HCT116 (cell line): Measurements from ENCODE around the gene DNMT1. TPM values are rescaled to one million over a fixed set of nuclear protein-coding genes. Genes with fewer than 3 reads are reported as not detected.

Experiments
- ATAC-seq: fragments of 200-7000 bp; cut with Tn5 transposase; 2 replicates; pipeline ENCODE4 v1.9.1; 2020; ENCODE audit warnings: mild to moderate bottlenecking, moderate library complexity
- BruUV-seq: library from RNA; stranded (reverse); fragments of 400-500 nt; replicated peaks from 2 replicates; lab custom pipeline; 2021; lab: Mats Ljungman, UMichigan
- CTCF ChIA-PET: fragments of 300-600 bp; sonication (Branson Sonifier 250); formaldehyde crosslinking; loops from one replicate; lab custom pipeline; 2021; ENCODE audit warnings: antibody characterized with exemption; lab: Charles Lee
- POLR2A ChIA-PET: fragments of 300-600, 350-600 bp; sonication (Branson Sonifier 250); formaldehyde crosslinking; loops from one replicate; lab custom pipeline; 2021; ENCODE audit warnings: antibody characterized with exemption; lab: Charles Lee
- RAD21 ChIA-PET, 2 experiments: fragments of 300-600 bp; sonication (Branson Sonifier 250); formaldehyde crosslinking; loops; one replicate each; lab custom pipeline; 2023; ENCODE audit warnings: low total read pairs in 2 of 2; ENCODE audit not compliant: uncharacterized antibody in 2 of 2, unreplicated experiment in 2 of 2, low non-redundant PET in 1 of 2; lab: Charles Lee
- DNase-seq: peaks from one replicate; pipeline ENCODE4 v3.0.0-alpha.2; 2010; ENCODE audit warnings: low read depth, low spot score
- H2AFZ ChIP-seq: fragments of 200-600 bp; shearing (Covaris generic), sonication (generic); 2 replicates; pipeline ENCODE4 v1.6.1; 2017; ENCODE audit warnings: low read depth, mixed run types, mixed read lengths, antibody characterized with exemption, low read length; ENCODE audit not compliant: poor library complexity, severe bottlenecking
- H3K27ac ChIP-seq: 2 replicates; pipeline ENCODE4 v1.5.1; 2012; ENCODE audit warnings: low read depth, low read length
- H3K27me3 ChIP-seq: fragments of 200-600 bp; sonication (generic); 2 replicates; pipeline ENCODE4 v1.6.1; 2016; ENCODE audit warnings: mixed run types, low read length, mixed read lengths; ENCODE audit not compliant: insufficient read depth
- H3K36me3 ChIP-seq, 2 experiments: fragments of 200-500 bp in 1 of 2; fragments of 200-600 bp in 1 of 2; sonication (Bioruptor generic) in 1 of 2; sonication (generic) in 1 of 2; 2 replicates each; pipeline versions ENCODE4 v1.5.1 to v1.6.1; 2014 to 2016; ENCODE audit warnings: low read length in 2 of 2, inconsistent platforms in 1 of 2, mixed read lengths in 1 of 2, mixed run types in 1 of 2; ENCODE audit not compliant: insufficient read depth in 2 of 2, control insufficient read depth in 1 of 2
- H3K4me1 ChIP-seq, 2 experiments: fragments of 200-600 bp in 1 of 2; sonication (generic) in 1 of 2; 2 replicates each; pipeline versions ENCODE4 v1.5.1 to v1.6.1; 2012 to 2017; ENCODE audit warnings: low read length in 2 of 2, inconsistent platforms in 1 of 2, mild to moderate bottlenecking in 1 of 2, mixed read lengths in 1 of 2, mixed run types in 1 of 2, moderate library complexity in 1 of 2; ENCODE audit not compliant: insufficient read depth in 2 of 2, control insufficient read depth in 1 of 2
- H3K4me2 ChIP-seq: fragments of 200-600 bp; sonication (generic); 2 replicates; pipeline ENCODE4 v1.6.1; 2017; ENCODE audit warnings: mixed run types, low read length, mixed read lengths
- H3K4me3 ChIP-seq, 2 experiments: fragments of 200-600 bp in 1 of 2; sonication (generic) in 1 of 2; replicated peaks in 1 of 2; 2 replicates each; pipeline ENCODE4 v1.5.1; 2011 to 2016; ENCODE audit warnings: low read length in 2 of 2, control low read depth in 1 of 2, low read depth in 1 of 2, mild to moderate bottlenecking in 1 of 2, mixed read lengths in 1 of 2, mixed run types in 1 of 2
- H3K79me2 ChIP-seq: fragments of 200-600 bp; sonication (generic); 2 replicates; pipeline ENCODE4 v1.6.1; 2017; ENCODE audit warnings: mild to moderate bottlenecking, mixed run types, low read length, moderate library complexity, mixed read lengths; ENCODE audit not compliant: insufficient read depth
- H3K9ac ChIP-seq: fragments of 200-600 bp; sonication (generic); 2 replicates; pipeline ENCODE4 v1.6.1; 2016; ENCODE audit warnings: low read length, mixed read lengths
- H3K9me2 ChIP-seq: fragments of 200-600 bp; sonication (generic), shearing (Covaris generic); 2 replicates; pipeline ENCODE4 v1.6.1; 2017; ENCODE audit warnings: mixed run types, mild to moderate bottlenecking, moderate library complexity; ENCODE audit not compliant: insufficient read depth
- H3K9me3 ChIP-seq, 2 experiments: fragments of 200-500 bp in 1 of 2; fragments of 200-600 bp in 1 of 2; sonication (Bioruptor generic) in 1 of 2; sonication (generic) in 1 of 2; 2 replicates each; pipeline ENCODE4 v1.6.1; 2014 to 2017; ENCODE audit warnings: low read length in 2 of 2, mixed read lengths in 2 of 2, inconsistent platforms in 1 of 2, low read depth in 1 of 2, mild to moderate bottlenecking in 1 of 2, mixed run types in 1 of 2, moderate library complexity in 1 of 2; ENCODE audit not compliant: control insufficient read depth in 1 of 2, insufficient read depth in 1 of 2
- H4K20me1 ChIP-seq: fragments of 200-600 bp; sonication (generic), shearing (Covaris generic); 2 replicates; pipeline ENCODE4 v1.6.1; 2017; ENCODE audit warnings: mixed run types, mild to moderate bottlenecking, moderate library complexity; ENCODE audit not compliant: insufficient read depth
- CBX3 ChIP-seq: IDR thresholded peaks from 2 replicates; pipeline ENCODE4 v1.6.1; 2012; ENCODE audit warnings: low read depth
- CEBPB ChIP-seq: IDR thresholded peaks from 2 replicates; pipeline ENCODE4 v1.6.1; 2012; ENCODE audit warnings: low read depth
- EZH2phosphoT487 ChIP-seq: fragments of 200-600 bp; IDR thresholded peaks from 2 replicates; pipeline ENCODE4 v1.6.1; 2018; ENCODE audit warnings: antibody characterized with exemption, borderline replicate concordance
- FOSL1 ChIP-seq: IDR thresholded peaks from 2 replicates; pipeline ENCODE4 v1.6.1; 2012; ENCODE audit warnings: low read depth
- MAX ChIP-seq: IDR thresholded peaks from 2 replicates; pipeline ENCODE4 v1.6.1; 2012
- POLR2A ChIP-seq: IDR thresholded peaks from 2 replicates; pipeline ENCODE4 v1.7.0; 2011; ENCODE audit warnings: borderline replicate concordance; ENCODE audit not compliant: insufficient read depth, insufficient read length; ENCODE audit errors: extremely low read depth
- SIN3A ChIP-seq: IDR thresholded peaks from 2 replicates; pipeline ENCODE4 v1.6.1; 2012; ENCODE audit warnings: low read depth
- SP1 ChIP-seq: IDR thresholded peaks from 2 replicates; pipeline ENCODE4 v1.6.1; 2012; ENCODE audit warnings: low read depth
- SRF ChIP-seq: IDR thresholded peaks from 2 replicates; pipeline ENCODE4 v1.6.1; 2012; ENCODE audit warnings: low read depth
- TCF7L2 ChIP-seq: IDR thresholded peaks from 2 replicates; pipeline ENCODE4 v1.7.0; 2011; ENCODE audit warnings: borderline replicate concordance, inconsistent platforms; ENCODE audit not compliant: insufficient read depth, insufficient read length; ENCODE audit errors: extremely low read depth
- YY1 ChIP-seq: IDR thresholded peaks from 2 replicates; pipeline ENCODE4 v1.6.1; 2011; ENCODE audit warnings: low read length, low read depth, moderate library complexity, mild to moderate bottlenecking; ENCODE audit not compliant: insufficient replicate concordance; ENCODE audit errors: extremely low read depth
- ZFX ChIP-seq: fragments of 450-650 bp; IDR thresholded peaks from 2 replicates; pipeline ENCODE4 v1.6.1; 2017
- intact Hi-C: fragments of 100-400 bp; cut with micrococcal nuclease; formaldehyde crosslinking; loops from 2 replicates; pipeline ENCODE4 v1.10.0; 2022
- total RNA-seq: library from RNA; stranded (reverse); gene quantifications from one replicate; pipeline ENCODE4 v1.2.1, GENCODE V29; 2021; ENCODE audit not compliant: unreplicated experiment
- TF ChIP-seq, protein P1 (sequence below): IDR thresholded peaks from 2 replicates; pipeline ENCODE4 v1.6.1; 2012

The DNMT1 gene
- total RNA-seq, 1 experiment from 2014 or later: 235 TPM

DNA sequence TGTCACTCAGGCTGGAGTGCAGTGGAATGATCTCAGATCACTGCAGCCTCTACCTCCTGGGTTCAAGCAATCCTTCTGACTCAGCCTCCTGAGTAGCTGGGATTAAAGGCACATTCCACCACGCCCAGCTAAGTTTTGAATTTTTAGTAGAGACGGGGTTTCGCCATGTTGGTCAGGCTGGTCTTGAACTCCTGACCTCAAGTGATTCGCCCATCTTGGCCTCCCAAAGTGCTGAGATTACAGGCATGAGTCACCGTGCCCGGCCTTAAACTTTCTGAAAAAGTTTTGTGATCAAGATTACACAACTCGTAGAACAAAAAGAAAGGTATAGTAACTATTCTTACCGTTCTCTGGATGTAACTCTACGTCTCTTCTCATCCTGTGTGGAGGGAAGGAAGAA lies 21.2 kb downstream of the DNMT1 start:
- H4K20me1 ChIP-seq: no peaks in the 10 kb centered on the region
- no peaks in the 10 kb centered on the region for H3K9me2 ChIP-seq
- H3K9me3 ChIP-seq: no peaks in the 10 kb centered on the region
- H3K4me1 ChIP-seq: peaks cover 0 to 16% of the 10 kb centered on the region in 2 experiments; a peak in 2 of 4 replicates
- peaks cover 68% of the 10 kb centered on the region for H3K79me2 ChIP-seq
- ATAC-seq (peak; percentile 69), DNase-seq (no peak)
- intact Hi-C loops: no loop called here
- no peak overlapping the region for H3K9ac ChIP-seq
- ChIA-PET RAD21 (interaction anchor here in 1 of 2 experiments (0.7 kb wide), 1 partner anchor 77 kb away, joined by 4 read pairs; no protein-coding TSS in a partner anchor), CTCF (no interaction called here), POLR2A (no interaction called here)
- H3K27me3 ChIP-seq: no peaks in the 10 kb centered on the region
- H3K4me2 ChIP-seq: peak overlapping the region; percentile 33
- BruUV-seq: no TSS peak
- H3K27ac ChIP-seq: peak overlapping the region; percentile 25; the same call in 1 of the 2 replicates
- no peak overlapping the region for H3K4me3 ChIP-seq
- H2AFZ ChIP-seq: no peak overlapping the region
- TF ChIP-seq MAX (no peak), FOSL1 (no peak), CEBPB (no peak), YY1 (no peak), SIN3A (no peak)
- TF ChIP-seq, protein P1, sequence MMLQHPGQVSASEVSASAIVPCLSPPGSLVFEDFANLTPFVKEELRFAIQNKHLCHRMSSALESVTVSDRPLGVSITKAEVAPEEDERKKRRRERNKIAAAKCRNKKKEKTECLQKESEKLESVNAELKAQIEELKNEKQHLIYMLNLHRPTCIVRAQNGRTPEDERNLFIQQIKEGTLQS: no peak
- TF ChIP-seq, all 23 proteins: peak for 0
- H3K36me3 ChIP-seq: peaks cover 50 to 63% of the 10 kb centered on the region in 2 experiments

DNA sequence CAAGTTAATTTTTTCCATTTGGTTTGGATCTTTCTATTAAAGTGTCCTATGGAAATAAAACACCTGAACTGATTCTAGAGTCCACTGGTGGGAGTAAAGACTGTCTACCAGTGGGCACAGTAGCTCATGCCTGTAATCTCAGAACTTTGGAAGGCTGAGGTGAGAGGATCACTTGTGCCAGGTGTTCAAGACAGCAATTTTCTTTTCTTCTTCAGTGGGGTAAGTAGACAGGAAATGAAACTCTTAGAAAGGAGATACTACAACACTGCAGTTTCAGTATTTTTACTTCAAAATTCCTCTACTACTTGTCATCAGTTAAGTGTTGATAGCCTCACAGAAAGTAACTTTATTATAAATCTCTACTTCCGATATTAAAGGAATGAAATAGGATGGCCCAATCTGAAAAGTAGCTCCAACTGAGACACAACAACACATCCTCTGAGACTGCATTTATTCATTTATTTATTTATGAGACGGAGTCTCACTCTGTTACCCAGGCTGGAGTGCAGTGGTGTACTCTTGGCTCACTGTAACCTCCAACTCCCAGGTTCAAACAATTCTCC lies 26.3 kb downstream of the DNMT1 start:
- H3K36me3 ChIP-seq: peaks cover 51 to 54% of the 10 kb centered on the region in 2 experiments
- no peak overlapping the region for H3K4me3 ChIP-seq
- no peaks in the 10 kb centered on the region for H3K9me3 ChIP-seq
- no peaks in the 10 kb centered on the region for H3K9me2 ChIP-seq
- peaks cover 40% of the 10 kb centered on the region for H3K79me2 ChIP-seq
- H3K27ac ChIP-seq: no peak overlapping the region
- ATAC-seq (no peak), DNase-seq (no peak)
- ChIA-PET RAD21 (no interaction called here), POLR2A (no interaction called here), CTCF (no interaction called here)
- H3K27me3 ChIP-seq: no peaks in the 10 kb centered on the region
- no peak overlapping the region for H2AFZ ChIP-seq
- no peaks in the 10 kb centered on the region for H4K20me1 ChIP-seq
- TF ChIP-seq ZFX: no peak
- no peak for TF ChIP-seq CBX3
- no peak for TF ChIP-seq MAX
- TF ChIP-seq TCF7L2: no peak
- no peak for TF ChIP-seq POLR2A
- no peak for TF ChIP-seq SP1
- TF ChIP-seq EZH2phosphoT487: no peak
- no peak for TF ChIP-seq FOSL1
- TF ChIP-seq SIN3A: no peak
- TF ChIP-seq, protein P1: no peak
- no peak for TF ChIP-seq SRF
- no TSS peak for BruUV-seq
- H3K4me1 ChIP-seq: peaks cover 0 to 7% of the 10 kb centered on the region in 2 experiments; a peak in 2 of 4 replicates
- H3K4me2 ChIP-seq: no peak overlapping the region
- no peak overlapping the region for H3K9ac ChIP-seq
- intact Hi-C loops: no loop called here
